Uterus (tissue), 4 donors: ENCODE results near the gene DDX27. TPM values are rescaled to one million over a fixed set of nuclear protein-coding genes. Genes with fewer than 3 reads are reported as not detected.

ENCODE experiments used
- DNase-seq, 2 donors: peaks; one replicate each; pipeline ENCODE4 v3.0.0-alpha.2; 2019 to 2020
- H3K27ac ChIP-seq, 2 donors: fragments of 200-600 bp; sonication (generic); 1 replicate in 1 of 2; 2 replicates in 1 of 2; pipeline ENCODE4 v1.5.1; 2016 to 2018
- H3K27me3 ChIP-seq, 2 donors: fragments of 200-600 bp; sonication (generic); one replicate each; pipeline ENCODE4 v1.5.1; 2018 to 2019; ENCODE audit warnings: control low read depth in 1 of 2
- H3K36me3 ChIP-seq, 2 donors: fragments of 200-600 bp; sonication (generic); one replicate each; pipeline ENCODE4 v1.5.1; 2019; ENCODE audit warnings: control low read depth in 1 of 2
- H3K4me1 ChIP-seq, 2 donors: fragments of 200-600 bp; sonication (generic); one replicate each; pipeline ENCODE4 v1.5.1; 2018 to 2019; ENCODE audit warnings: control low read depth in 1 of 2
- H3K4me3 ChIP-seq, 2 donors: fragments of 200-600 bp; sonication (generic); 1 replicate in 1 of 2; 2 replicates in 1 of 2; pipeline ENCODE4 v1.5.1; 2018 to 2019; ENCODE audit warnings: mild to moderate bottlenecking in 1 of 2
- H3K9me3 ChIP-seq, 2 donors: fragments of 200-600 bp; sonication (generic); one replicate each; pipeline ENCODE4 v1.5.1; 2019; ENCODE audit warnings: control low read depth in 1 of 2
- CTCF ChIP-seq, 4 experiments: fragments of 200-600 bp in 2 of 4; fragments of 450-650 bp in 2 of 4; sonication (generic) in 2 of 4; IDR thresholded peaks; one replicate each; pipeline ENCODE4 v1.5.1; 2016 to 2019; ENCODE audit warnings: antibody characterized with exemption in 4 of 4, mild to moderate bottlenecking in 2 of 4, moderate library complexity in 1 of 4
- POLR2A ChIP-seq, 2 donors: fragments of 450-650 bp; IDR thresholded peaks; one replicate each; pipeline ENCODE4 v1.6.1; 2016; ENCODE audit warnings: antibody characterized with exemption in 2 of 2, mild to moderate bottlenecking in 1 of 2, moderate library complexity in 1 of 2
- intact Hi-C: fragments of 100-400 bp; cut with DNase I; formaldehyde crosslinking; loops from one replicate; pipeline ENCODE4 v1.15.1; 2023; ENCODE audit warnings: low total_unique reads
- total RNA-seq, 4 donors: library from RNA; depleted of rRNA in 3 of 4; stranded (reverse); fragments of >200 nt in 3 of 4; gene quantifications; one replicate each; pipeline versions ENCODE4 v1.1.0 to v1.2.4, GENCODE V29; 2014 to 2023
- donor health status: DM: yes; HTN: yes; CAD: no.

The DDX27 gene, protein sequence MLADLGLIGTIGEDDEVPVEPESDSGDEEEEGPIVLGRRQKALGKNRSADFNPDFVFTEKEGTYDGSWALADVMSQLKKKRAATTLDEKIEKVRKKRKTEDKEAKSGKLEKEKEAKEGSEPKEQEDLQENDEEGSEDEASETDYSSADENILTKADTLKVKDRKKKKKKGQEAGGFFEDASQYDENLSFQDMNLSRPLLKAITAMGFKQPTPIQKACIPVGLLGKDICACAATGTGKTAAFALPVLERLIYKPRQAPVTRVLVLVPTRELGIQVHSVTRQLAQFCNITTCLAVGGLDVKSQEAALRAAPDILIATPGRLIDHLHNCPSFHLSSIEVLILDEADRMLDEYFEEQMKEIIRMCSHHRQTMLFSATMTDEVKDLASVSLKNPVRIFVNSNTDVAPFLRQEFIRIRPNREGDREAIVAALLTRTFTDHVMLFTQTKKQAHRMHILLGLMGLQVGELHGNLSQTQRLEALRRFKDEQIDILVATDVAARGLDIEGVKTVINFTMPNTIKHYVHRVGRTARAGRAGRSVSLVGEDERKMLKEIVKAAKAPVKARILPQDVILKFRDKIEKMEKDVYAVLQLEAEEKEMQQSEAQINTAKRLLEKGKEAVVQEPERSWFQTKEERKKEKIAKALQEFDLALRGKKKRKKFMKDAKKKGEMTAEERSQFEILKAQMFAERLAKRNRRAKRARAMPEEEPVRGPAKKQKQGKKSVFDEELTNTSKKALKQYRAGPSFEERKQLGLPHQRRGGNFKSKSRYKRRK
- total RNA-seq: 10 to 100 TPM; 11.8 to 35.8 (median 26.5) TPM

- H3K4me1 ChIP-seq: no peaks in the 10 kb centered on the region
- DNase-seq: peak; percentile 98 to 99
- no peaks in the 10 kb centered on the region for H3K36me3 ChIP-seq
- TF ChIP-seq CTCF (IDR thresholded peaks at IDR 0.05) (peak in 1 of 4 experiments; percentile 11), POLR2A (IDR thresholded peaks at IDR 0.05) (peak; percentile 84 to 94)
- intact Hi-C loops: loop anchor here (5.0 kb wide), 1 partner anchor 87 kb away; no protein-coding TSS in a partner anchor
- H3K9me3 ChIP-seq: no peaks in the 10 kb centered on the region
- no peaks in the 10 kb centered on the region for H3K27me3 ChIP-seq
- H3K27ac ChIP-seq: peak within 1 kb of the TSS; percentile 86 to 92
- peak within 1 kb of the TSS; percentile 76 to 89 for H3K4me3 ChIP-seq
These were observed at the start of gene DDX27 for GRCh38 chr20:49219091-49219923. Gene DDX27 (plus strand): TSS chr20:49219416. CDS start chr20:49219449, 33 bp downstream.

DNA sequence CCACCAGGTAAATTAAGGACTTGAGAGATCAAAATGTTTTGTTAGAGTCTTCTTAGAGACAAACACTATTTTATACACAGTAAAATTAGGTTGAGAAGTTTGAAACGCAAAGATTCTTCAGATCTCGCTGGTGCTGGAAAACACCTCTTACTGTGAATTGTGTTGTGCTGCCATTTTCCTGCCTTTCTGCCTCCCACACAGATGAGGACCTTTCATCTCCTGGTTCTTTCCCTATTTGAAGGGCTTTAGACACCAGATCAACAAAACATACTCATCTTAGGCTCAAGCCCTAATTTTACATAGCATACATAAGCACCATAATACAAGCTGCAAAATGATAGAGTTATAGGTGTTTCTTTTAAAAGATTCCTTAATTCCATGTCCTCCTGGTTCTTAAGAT lies 49.7 kb upstream of the DDX27 start:
- intact Hi-C loops: no loop called here
- H3K4me1 ChIP-seq: peaks cover 0 to 4% of the 10 kb centered on the region in 2 donors
- H3K27me3 ChIP-seq: no peaks in the 10 kb centered on the region
- H3K36me3 ChIP-seq: no peaks in the 10 kb centered on the region
- no peak overlapping the region for H3K4me3 ChIP-seq
- no peak for DNase-seq
- no peaks in the 10 kb centered on the region for H3K9me3 ChIP-seq
- H3K27ac ChIP-seq: no peak overlapping the region
- TF ChIP-seq CTCF (IDR thresholded peaks at IDR 0.05) (no peak), POLR2A (IDR thresholded peaks at IDR 0.05) (no peak)

- intact Hi-C loops: no loop called here
- no peak for DNase-seq
- H3K27ac ChIP-seq: no peak overlapping the region
These were observed 48.5 kb upstream of the DDX27 start for GRCh38 chr20:49170714-49171113.

GRCh38 chr20:49171909-49172308 lies 47.3 kb upstream of the DDX27 start:
- DNase-seq: no peak
- H3K9me3 ChIP-seq: no peaks in the 10 kb centered on the region
- no peak overlapping the region for H3K27ac ChIP-seq
- H3K4me3 ChIP-seq: no peak overlapping the region
- H3K4me1 ChIP-seq: peaks cover 0 to 4% of the 10 kb centered on the region in 2 donors
- TF ChIP-seq POLR2A (IDR thresholded peaks at IDR 0.05) (no peak), CTCF (IDR thresholded peaks at IDR 0.05) (no peak)
- no peaks in the 10 kb centered on the region for H3K27me3 ChIP-seq
- no peaks in the 10 kb centered on the region for H3K36me3 ChIP-seq
- intact Hi-C loops: no loop called here

More at GRCh38 chr20:49170714-49171113, 48.5 kb upstream of the DDX27 start:
- H3K36me3 ChIP-seq: no peaks in the 10 kb centered on the region
- H3K27me3 ChIP-seq: no peaks in the 10 kb centered on the region
- H3K9me3 ChIP-seq: no peaks in the 10 kb centered on the region
- H3K4me1 ChIP-seq: peaks cover 0 to 4% of the 10 kb centered on the region in 2 donors
- no peak overlapping the region for H3K4me3 ChIP-seq
- TF ChIP-seq POLR2A (IDR thresholded peaks at IDR 0.05) (no peak), CTCF (IDR thresholded peaks at IDR 0.05) (no peak)
